Body of pancreas (tissue), 4 donors: ENCODE measurements around the gene DCBLD1.

Source experiments
- POLR2A ChIP-seq, 3 donors: fragments of 450-650 bp; IDR thresholded peaks; one replicate each; pipeline ENCODE4 v1.6.1; 2016; ENCODE audit warnings: antibody characterized with exemption in 3 of 3, mild to moderate bottlenecking in 2 of 3
- TF ChIP-seq, protein P1 (sequence below), 7 experiments: fragments of 450-650 bp in 4 of 7; fragments of 200-600 bp in 3 of 7; sonication (generic) in 3 of 7; IDR thresholded peaks; one replicate each; pipeline ENCODE4 v1.5.1; 2016 to 2019; ENCODE audit warnings: antibody characterized with exemption in 7 of 7

DNA sequence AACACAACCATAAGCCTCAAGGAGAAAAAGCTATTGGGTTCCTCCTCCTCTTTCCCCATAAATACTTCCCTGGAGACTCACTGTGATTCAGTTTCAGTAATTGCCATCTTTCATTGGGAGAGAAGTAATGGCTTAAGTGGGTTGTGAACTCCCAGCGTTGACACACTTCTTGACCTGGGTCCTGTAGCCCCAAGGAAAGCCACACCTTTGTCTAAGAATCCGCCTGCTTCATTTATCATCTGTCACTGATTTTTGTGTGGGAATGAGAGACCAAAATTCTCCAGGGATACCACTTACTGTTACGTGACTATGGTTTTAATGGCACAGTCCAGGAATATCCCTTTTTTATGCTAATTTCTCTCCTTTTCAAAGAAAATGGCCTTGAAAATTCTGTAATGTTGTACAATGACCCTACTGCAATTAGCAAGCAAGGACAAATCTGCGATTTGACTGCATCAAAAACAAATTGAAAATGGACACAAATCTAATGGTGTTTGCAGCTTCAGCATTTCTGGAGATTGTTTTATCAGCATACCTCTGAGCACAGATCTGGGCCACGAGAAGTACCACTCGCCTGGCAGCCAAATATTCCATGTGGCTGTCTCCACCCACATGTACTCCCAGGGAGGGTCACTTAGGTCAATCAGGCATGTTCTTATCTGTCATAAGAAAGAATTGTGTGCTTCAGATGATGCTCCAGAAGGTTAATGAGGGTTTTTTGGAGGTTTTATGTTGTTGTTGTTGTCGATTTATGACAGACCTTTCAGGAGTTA is 29.8 kb downstream of the DCBLD1 start:
- TF ChIP-seq, protein P1, sequence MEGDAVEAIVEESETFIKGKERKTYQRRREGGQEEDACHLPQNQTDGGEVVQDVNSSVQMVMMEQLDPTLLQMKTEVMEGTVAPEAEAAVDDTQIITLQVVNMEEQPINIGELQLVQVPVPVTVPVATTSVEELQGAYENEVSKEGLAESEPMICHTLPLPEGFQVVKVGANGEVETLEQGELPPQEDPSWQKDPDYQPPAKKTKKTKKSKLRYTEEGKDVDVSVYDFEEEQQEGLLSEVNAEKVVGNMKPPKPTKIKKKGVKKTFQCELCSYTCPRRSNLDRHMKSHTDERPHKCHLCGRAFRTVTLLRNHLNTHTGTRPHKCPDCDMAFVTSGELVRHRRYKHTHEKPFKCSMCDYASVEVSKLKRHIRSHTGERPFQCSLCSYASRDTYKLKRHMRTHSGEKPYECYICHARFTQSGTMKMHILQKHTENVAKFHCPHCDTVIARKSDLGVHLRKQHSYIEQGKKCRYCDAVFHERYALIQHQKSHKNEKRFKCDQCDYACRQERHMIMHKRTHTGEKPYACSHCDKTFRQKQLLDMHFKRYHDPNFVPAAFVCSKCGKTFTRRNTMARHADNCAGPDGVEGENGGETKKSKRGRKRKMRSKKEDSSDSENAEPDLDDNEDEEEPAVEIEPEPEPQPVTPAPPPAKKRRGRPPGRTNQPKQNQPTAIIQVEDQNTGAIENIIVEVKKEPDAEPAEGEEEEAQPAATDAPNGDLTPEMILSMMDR (IDR thresholded peaks at IDR 0.05): no peak
- no peak for TF ChIP-seq POLR2A (IDR thresholded peaks at IDR 0.05)
